Vagina (tissue), 2 donors: Measurements from ENCODE around the gene ILK. TPM values are rescaled to one million over a fixed set of nuclear protein-coding genes. Genes with fewer than 3 reads are reported as not detected.

Experiments
- DNase-seq, 2 donors: peaks; one replicate each; pipeline ENCODE4 v3.0.0-alpha.2; 2017; ENCODE audit errors: extremely low spot score in 2 of 2
- H3K27ac ChIP-seq: fragments of 200-600 bp; sonication (generic); one replicate; pipeline ENCODE4 v1.5.1; 2019
- H3K27me3 ChIP-seq: fragments of 200-600 bp; sonication (generic); one replicate; pipeline ENCODE4 v1.5.1; 2019
- H3K36me3 ChIP-seq, 2 donors: fragments of 200-600 bp; sonication (generic); one replicate each; pipeline ENCODE4 v1.5.1; 2017 to 2019
- H3K4me1 ChIP-seq: fragments of 200-600 bp; sonication (generic); one replicate; pipeline ENCODE4 v1.5.1; 2019
- H3K4me3 ChIP-seq, 2 donors: fragments of 200-600 bp; sonication (generic); 1 replicate in 1 of 2; 2 replicates in 1 of 2; pipeline ENCODE4 v1.5.1; 2016 to 2019
- H3K9me3 ChIP-seq: fragments of 200-600 bp; sonication (generic); one replicate; pipeline ENCODE4 v1.5.1; 2019
- CTCF ChIP-seq, 3 experiments: fragments of 450-650 bp in 2 of 3; fragments of 200-600 bp in 1 of 3; sonication (generic) in 1 of 3; IDR thresholded peaks; one replicate each; pipeline ENCODE4 v1.5.1; 2017 to 2019; ENCODE audit warnings: antibody characterized with exemption in 3 of 3, mild to moderate bottlenecking in 2 of 3, moderate library complexity in 2 of 3
- POLR2A ChIP-seq, 2 donors: fragments of 450-650 bp; IDR thresholded peaks; one replicate each; pipeline ENCODE4 v1.6.1; 2017; ENCODE audit warnings: antibody characterized with exemption in 2 of 2, mild to moderate bottlenecking in 2 of 2, moderate library complexity in 2 of 2
- POLR2AphosphoS5 ChIP-seq, 2 donors: sonication (generic); formaldehyde crosslinking; IDR thresholded peaks; one replicate each; pipeline ENCODE4 v1.9.0; 2017; ENCODE audit warnings: antibody characterized with exemption in 2 of 2, mild to moderate bottlenecking in 2 of 2, low read depth in 1 of 2; ENCODE audit not compliant: insufficient read depth in 1 of 2
- intact Hi-C: fragments of 100-400 bp; cut with DNase I; formaldehyde crosslinking; loops from one replicate; pipeline ENCODE4 v1.15.1; 2023
- total RNA-seq: library from RNA; depleted of rRNA; stranded (reverse); fragments of >200 nt; gene quantifications from one replicate; pipeline ENCODE4 v1.2.3, GENCODE V29; 2016

The ILK gene
- total RNA-seq, 1 donor from 2014 or later: 149 TPM

- intact Hi-C loops: no loop called here
- H3K4me1 ChIP-seq: peaks cover 42% of the 10 kb centered on the region
- H3K27me3 ChIP-seq: no peaks in the 10 kb centered on the region
- no peak overlapping the region for H3K27ac ChIP-seq
- DNase-seq: no peak
- H3K36me3 ChIP-seq: peaks cover 0 to 14% of the 10 kb centered on the region in 2 donors
- no peaks in the 10 kb centered on the region for H3K9me3 ChIP-seq
- no peak overlapping the region for H3K4me3 ChIP-seq
- no peak for TF ChIP-seq POLR2A (IDR thresholded peaks at IDR 0.05)
- no peak for TF ChIP-seq CTCF (IDR thresholded peaks at IDR 0.05)
These were observed 39.4 kb downstream of the ILK start for GRCh38 chr11:6642957-6643356.

- Histone ChIP-seq H3K9me3 (no peaks in the 10 kb centered on the region), H3K36me3 (no peaks in the 10 kb centered on the region), H3K4me1 (peaks cover 25% of the 10 kb centered on the region), H3K27ac (peak overlapping the region; percentile 63), H3K27me3 (no peaks in the 10 kb centered on the region), H3K4me3 (peak overlapping the region; percentile 20 to 25)
- intact Hi-C loops: no loop called here
- TF ChIP-seq POLR2AphosphoS5 (IDR thresholded peaks at IDR 0.05; ENCODE audit: insufficient read depth in 1 of 2, low read depth in 1 of 2): no peak
- no peak for TF ChIP-seq POLR2A (IDR thresholded peaks at IDR 0.05)
- TF ChIP-seq CTCF (IDR thresholded peaks at IDR 0.05): no peak
- DNase-seq: peak in 1 of 2 donors; percentile 89
These were observed 42.5 kb downstream of the ILK start for GRCh38 chr11:6646071-6646470.

- peak in 1 of 2 donors; percentile 94 for DNase-seq
- no peaks in the 10 kb centered on the region for H3K36me3 ChIP-seq
- intact Hi-C loops: no loop called here
- peak overlapping the region; percentile 63 for H3K27ac ChIP-seq
- H3K9me3 ChIP-seq: no peaks in the 10 kb centered on the region
- H3K4me3 ChIP-seq: peak overlapping the region; percentile 20 to 25
- TF ChIP-seq POLR2A (IDR thresholded peaks at IDR 0.05): peak in 1 of 2 donors; percentile 39
- peak; percentile 22 to 39 for TF ChIP-seq POLR2AphosphoS5 (IDR thresholded peaks at IDR 0.05; ENCODE audit: insufficient read depth in 1 of 2, low read depth in 1 of 2)
- TF ChIP-seq CTCF (IDR thresholded peaks at IDR 0.05): no peak
- no peaks in the 10 kb centered on the region for H3K27me3 ChIP-seq
- peaks cover 25% of the 10 kb centered on the region for H3K4me1 ChIP-seq
These were observed 43.0 kb downstream of the ILK start for GRCh38 chr11:6646576-6646917.

GRCh38 chr11:6646918-6647679, 43.5 kb downstream of the ILK start:
- peak in 1 of 2 donors; percentile 33 for TF ChIP-seq POLR2AphosphoS5 (IDR thresholded peaks at IDR 0.05; ENCODE audit: insufficient read depth in 1 of 2, low read depth in 1 of 2)
- no peak for TF ChIP-seq POLR2A (IDR thresholded peaks at IDR 0.05)
- intact Hi-C loops: no loop called here
- Histone ChIP-seq H3K36me3 (no peaks in the 10 kb centered on the region), H3K9me3 (no peaks in the 10 kb centered on the region), H3K4me3 (peak overlapping the region; percentile 20 to 25), H3K27me3 (no peaks in the 10 kb centered on the region), H3K27ac (peak overlapping the region; percentile 63), H3K4me1 (peaks cover 25% of the 10 kb centered on the region)
- peak in 1 of 2 donors; percentile 82 for DNase-seq

GRCh38 chr11:6647836-6648235, 44.3 kb downstream of the ILK start:
- TF ChIP-seq CTCF (IDR thresholded peaks at IDR 0.05): no peak
- TF ChIP-seq POLR2AphosphoS5 (IDR thresholded peaks at IDR 0.05; ENCODE audit: insufficient read depth in 1 of 2, low read depth in 1 of 2): no peak
- TF ChIP-seq POLR2A (IDR thresholded peaks at IDR 0.05): no peak
- Histone ChIP-seq H3K27ac (peak overlapping the region; percentile 63), H3K36me3 (no peaks in the 10 kb centered on the region), H3K27me3 (no peaks in the 10 kb centered on the region), H3K4me1 (peaks cover 25% of the 10 kb centered on the region), H3K9me3 (no peaks in the 10 kb centered on the region), H3K4me3 (no peak overlapping the region)
- intact Hi-C loops: no loop called here
- peak in 1 of 2 donors; percentile 79 for DNase-seq
